Pancreas (tissue), 10 donors: ENCODE results near the gene ITSN1. TPM values are rescaled to one million over a fixed set of nuclear protein-coding genes. Genes with fewer than 3 reads are reported as not detected.

Source experiments
- ATAC-seq, 4 donors: fragments of 200-7000 bp; cut with Tn5 transposase; one replicate each; pipeline versions ENCODE4 v1.8.0 to v1.9.1; 2020; ENCODE audit warnings: mild to moderate bottlenecking in 4 of 4, moderate library complexity in 4 of 4
- DNase-seq, 6 donors: peaks; one replicate each; pipeline ENCODE4 v3.0.0-alpha.2; 2020
- FAIRE-seq: peaks from 2 replicates; lab custom pipeline; 2012; peaks lifted over from hg19 to GRCh38; lab: Jason Lieb, UNC
- H3K27ac ChIP-seq, 4 donors: fragments of 200-600 bp; sonication (generic); 1 replicate in 3 of 4; 2 replicates in 1 of 4; pipeline versions ENCODE4 v1.5.0 to v1.8.0; 2020
- H3K27me3 ChIP-seq, 4 donors: fragments of 200-600 bp; one replicate each; pipeline ENCODE4 v1.8.0; 2021
- H3K36me3 ChIP-seq, 3 donors: fragments of 200-600 bp; sonication (generic) in 1 of 3; one replicate each; pipeline versions ENCODE4 v1.5.0 to v1.8.0; 2020 to 2021
- H3K4me1 ChIP-seq, 3 donors: fragments of 200-600 bp; one replicate each; pipeline ENCODE4 v1.8.0; 2021
- H3K4me3 ChIP-seq, 4 donors: fragments of 200-600 bp; sonication (generic) in 2 of 4; one replicate each; pipeline versions ENCODE4 v1.5.0 to v1.8.0; 2020 to 2021
- H3K9me3 ChIP-seq, 4 donors: fragments of 200-600 bp; one replicate each; pipeline ENCODE4 v1.8.0; 2021
- WGBS, 2 donors: extraction: QIAGEN DNeasy Blood & Tissue Kit; methylation state at CpG; one replicate each; pipeline ENCODE4 v1.1.7; 2013; 5-methylcytosine and 5-hydroxymethylcytosine counted together
- intact Hi-C, 3 donors: fragments of 100-400 bp; cut with DNase I; formaldehyde crosslinking; loops; one replicate each; pipeline versions ENCODE4 v1.11.1 to v1.14.2; 2022
- polyA plus RNA-seq, 2 donors: library from polyadenylated mRNA; stranded (reverse); fragments of 200-250 nt; gene quantifications; one replicate each; pipeline ENCODE4 v1.2.3, GENCODE V29; 2013
- total RNA-seq, 6 donors: library from RNA; stranded (reverse); fragmentation: NEBNext Ultra II Directional in 4 of 6; extraction: Animal tissue kit (Norgen Biotek cat#: 25700) in 4 of 6; gene quantifications; one replicate each; pipeline versions ENCODE4 v1.2.1 to v1.2.4, GENCODE V29; 2021 to 2023
- TF ChIP-seq, protein P1 (sequence below), 4 donors: fragments of 200-600 bp; sonication (generic) in 3 of 4; IDR thresholded peaks; one replicate each; pipeline versions ENCODE4 v1.5.0 to v1.8.0; 2021; ENCODE audit warnings: antibody characterized with exemption in 4 of 4
- donor health status: healthy with polysubstance abuse.
- donor health status: DM: no; HTN: no; CAD: no; lungs with moderate emphysema.
- donor health status: DM: no; HTN: no; CAD: no.
- donor health status: control.
- donor health status: control.
- donor health status: Bipolar disorder and iron deficiency.
- donor health status: DM: yes; HTN: yes; CAD: no.
- donor health status: DM: no; HTN: no; CAD: no.
- donor health status: DM: no; HTN: no; CAD: no.
- donor health status: DM: yes; HTN: yes; CAD: no.

ITSN1 gene
- total and polyA plus RNA-seq, 8 donors: 3.5 to 19.4 (median 6.0) TPM

DNA sequence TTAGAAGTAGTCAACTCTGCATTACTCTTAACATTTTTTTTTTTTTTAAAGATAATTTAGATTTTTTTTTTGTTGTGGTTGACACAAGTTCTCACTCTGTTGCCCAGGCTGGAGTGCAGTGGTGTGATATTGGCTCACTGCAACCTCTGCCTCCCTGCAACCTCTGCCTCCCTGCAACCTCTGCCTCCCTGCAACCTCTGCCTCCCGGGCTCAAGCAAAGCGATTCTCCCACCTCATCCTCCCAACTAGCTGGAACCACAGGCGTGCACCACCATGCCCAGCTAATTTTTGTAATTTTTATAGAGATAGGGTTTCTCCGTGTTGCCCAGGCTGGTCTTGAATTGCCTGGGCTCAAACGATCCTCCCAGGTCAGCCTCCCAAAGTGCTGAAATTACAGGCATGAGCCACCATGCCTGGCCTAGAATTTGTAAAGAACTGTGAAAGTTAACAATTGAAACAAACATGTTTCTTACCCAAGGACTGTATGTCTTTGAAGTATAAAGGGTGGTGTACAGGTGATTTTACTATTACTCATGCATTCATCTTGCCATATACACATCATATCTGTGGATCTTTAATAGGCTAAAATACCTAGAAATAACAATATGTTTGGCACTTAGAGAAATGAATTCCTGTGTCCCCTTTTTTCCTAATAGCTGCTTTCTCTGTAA is 158.6 kb downstream of the ITSN1 start:
- no peaks in the 10 kb centered on the region for H3K36me3 ChIP-seq
- no peaks in the 10 kb centered on the region for H3K4me1 ChIP-seq
- intact Hi-C loops: no loop called here
- no peaks in the 10 kb centered on the region for H3K9me3 ChIP-seq
- no peak for FAIRE-seq
- DNase-seq: no peak
- no peak for ATAC-seq
- TF ChIP-seq, protein P1, sequence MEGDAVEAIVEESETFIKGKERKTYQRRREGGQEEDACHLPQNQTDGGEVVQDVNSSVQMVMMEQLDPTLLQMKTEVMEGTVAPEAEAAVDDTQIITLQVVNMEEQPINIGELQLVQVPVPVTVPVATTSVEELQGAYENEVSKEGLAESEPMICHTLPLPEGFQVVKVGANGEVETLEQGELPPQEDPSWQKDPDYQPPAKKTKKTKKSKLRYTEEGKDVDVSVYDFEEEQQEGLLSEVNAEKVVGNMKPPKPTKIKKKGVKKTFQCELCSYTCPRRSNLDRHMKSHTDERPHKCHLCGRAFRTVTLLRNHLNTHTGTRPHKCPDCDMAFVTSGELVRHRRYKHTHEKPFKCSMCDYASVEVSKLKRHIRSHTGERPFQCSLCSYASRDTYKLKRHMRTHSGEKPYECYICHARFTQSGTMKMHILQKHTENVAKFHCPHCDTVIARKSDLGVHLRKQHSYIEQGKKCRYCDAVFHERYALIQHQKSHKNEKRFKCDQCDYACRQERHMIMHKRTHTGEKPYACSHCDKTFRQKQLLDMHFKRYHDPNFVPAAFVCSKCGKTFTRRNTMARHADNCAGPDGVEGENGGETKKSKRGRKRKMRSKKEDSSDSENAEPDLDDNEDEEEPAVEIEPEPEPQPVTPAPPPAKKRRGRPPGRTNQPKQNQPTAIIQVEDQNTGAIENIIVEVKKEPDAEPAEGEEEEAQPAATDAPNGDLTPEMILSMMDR (IDR thresholded peaks at IDR 0.05): no peak
- no peaks in the 10 kb centered on the region for H3K27me3 ChIP-seq
- WGBS, 2 donors: 88 to 93% methylated on average over 5 of the region's 5 CpGs
- no peak overlapping the region for H3K4me3 ChIP-seq
- no peak overlapping the region for H3K27ac ChIP-seq

DNA sequence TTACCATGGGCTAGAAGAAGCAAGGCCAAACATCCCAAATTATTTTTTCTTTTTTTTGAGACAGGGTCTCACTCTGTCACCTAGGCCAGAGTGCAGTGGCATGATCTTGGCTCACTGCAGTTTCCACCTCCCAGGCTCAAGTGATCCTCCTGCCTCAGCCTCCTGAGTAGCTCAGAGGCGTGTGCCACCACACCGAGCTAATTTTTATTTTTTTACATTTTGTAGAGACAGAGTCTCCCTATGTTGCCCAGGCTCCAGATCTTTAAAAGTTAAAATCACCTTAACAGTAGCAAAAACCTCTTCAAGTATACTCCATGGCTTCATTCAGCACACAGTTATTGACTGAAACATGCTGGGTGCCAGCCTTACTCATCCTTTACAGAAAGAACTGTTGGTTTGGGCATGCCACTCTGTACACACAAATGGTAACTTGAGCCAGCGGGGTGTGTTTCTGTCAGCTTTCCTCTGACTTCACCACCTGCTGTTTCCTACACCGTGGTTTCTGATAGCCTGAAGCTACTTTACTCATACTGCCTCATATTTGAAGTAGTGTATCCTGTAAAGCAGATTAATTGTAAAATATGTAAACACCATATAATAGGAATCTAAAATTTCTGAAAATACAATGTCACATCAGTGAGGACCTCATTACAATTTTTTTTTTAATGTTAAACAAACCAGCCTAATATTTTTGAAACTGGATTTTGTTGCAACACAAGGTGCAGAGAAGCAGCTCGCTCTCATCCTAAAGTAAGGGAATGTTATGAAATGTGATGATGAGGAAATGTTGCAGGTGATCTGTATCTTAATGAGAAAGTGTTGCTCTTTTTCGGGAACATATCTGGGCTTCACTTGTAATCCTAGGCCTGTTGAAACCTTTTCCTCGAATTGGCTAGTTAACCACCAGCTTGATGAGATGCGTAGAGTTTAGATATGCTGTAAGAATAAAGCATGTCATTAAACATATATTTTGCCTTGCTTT is 159.4 kb downstream of the ITSN1 start:
- TF ChIP-seq, protein P1 (IDR thresholded peaks at IDR 0.05): no peak
- Histone ChIP-seq H3K36me3 (no peaks in the 10 kb centered on the region), H3K27ac (no peak overlapping the region), H3K9me3 (no peaks in the 10 kb centered on the region), H3K4me1 (no peaks in the 10 kb centered on the region), H3K4me3 (no peak overlapping the region), H3K27me3 (no peaks in the 10 kb centered on the region)
- DNase-seq (peak in 2 of 6 donors; percentile 44 to 53), ATAC-seq (peak; percentile 88 to 98 (median 94)), FAIRE-seq (no peak)
- intact Hi-C loops: no loop called here
- WGBS, 2 donors: 76 to 81% methylated on average over 8 of the region's 8 CpGs

GRCh38 chr21:33802481-33802880 is 160.2 kb downstream of the ITSN1 start:
- TF ChIP-seq, protein P1 (IDR thresholded peaks at IDR 0.05): no peak
- Histone ChIP-seq H3K4me1 (no peaks in the 10 kb centered on the region), H3K27me3 (no peaks in the 10 kb centered on the region), H3K36me3 (no peaks in the 10 kb centered on the region), H3K9me3 (no peaks in the 10 kb centered on the region), H3K27ac (no peak overlapping the region), H3K4me3 (no peak overlapping the region)
- FAIRE-seq: no peak
- 82 to 85% methylated on average over 4 of the region's 4 CpGs for WGBS, 2 donors
- intact Hi-C loops: no loop called here
- no peak for DNase-seq
- ATAC-seq: peak in 1 of 4 donors; percentile 35

- no peaks in the 10 kb centered on the region for H3K27me3 ChIP-seq
- WGBS, 2 donors: 79 to 83% methylated on average over 2 of the region's 2 CpGs
- ATAC-seq (no peak), DNase-seq (no peak), FAIRE-seq (no peak)
- intact Hi-C loops: no loop called here
- no peak overlapping the region for H3K27ac ChIP-seq
- peaks cover 0 to 1% (median 0%) of the 10 kb centered on the region in 3 donors for H3K36me3 ChIP-seq
- no peaks in the 10 kb centered on the region for H3K9me3 ChIP-seq
- H3K4me1 ChIP-seq: no peaks in the 10 kb centered on the region
- TF ChIP-seq, protein P1 (IDR thresholded peaks at IDR 0.05): no peak
- no peak overlapping the region for H3K4me3 ChIP-seq
Observed at GRCh38 chr21:33808715-33809367, 166.5 kb downstream of the ITSN1 start.
